ENCODE results near the gene TUNAR. TPM values are rescaled to one million over a fixed set of nuclear protein-coding genes. Genes with fewer than 3 reads are reported as not detected.

Gene TUNAR
- total RNA-seq, 1 experiment from 2014 or later, result not detected

GRCh38 chr14:95875831-95876760 lies 536 bp upstream of the TUNAR start:
- no TSS peak for BruUV-seq (replicated peaks)
- no peak overlapping the region for H3K27ac ChIP-seq (ENCODE audit: low read length)
- no peaks in the 10 kb centered on the region for H3F3A ChIP-seq (ENCODE audit: low read length, unreplicated experiment)
- no peaks in the 10 kb centered on the region for H3K9me3 ChIP-seq (ENCODE audit: low read length)
- no peak for ATAC-seq
- H3K27me3 ChIP-seq (ENCODE audit: low read length), result peaks cover 64% of the 10 kb centered on the region
- H2AFZ ChIP-seq (ENCODE audit: low read length), result no peak overlapping the region
- H3K36me3 ChIP-seq (ENCODE audit: low read depth, low read length), result no peaks in the 10 kb centered on the region
- CTCF ChIA-PET, result no interaction called here
- no peaks in the 10 kb centered on the region for H4K20me1 ChIP-seq (ENCODE audit: low read length)
- no peak overlapping the region for H3K9ac ChIP-seq (ENCODE audit: low read length)
- H3K9me2 ChIP-seq (replicated peaks; ENCODE audit: low read length), result no peaks in the 10 kb centered on the region
- TF ChIP-seq EZH2phosphoT487 (IDR thresholded peaks at IDR 0.05; ENCODE audit: borderline replicate concordance, low read length) (no peak), EZH2 (IDR thresholded peaks at IDR 0.05; ENCODE audit: low read length, unreplicated experiment) (no peak), CTCF (conservative IDR thresholded peaks at IDR 0.05; ENCODE audit: low read depth, low read length) (no peak)
- no peak for DNase-seq
- no peaks in the 10 kb centered on the region for H3K4me1 ChIP-seq (ENCODE audit: insufficient read depth, low read length)
- no peak overlapping the region for H3K4me3 ChIP-seq (ENCODE audit: low read length)
- no peaks in the 10 kb centered on the region for H3K79me2 ChIP-seq (ENCODE audit: low read length)
- POLR2A ChIA-PET (ENCODE audit: unreplicated experiment), result no interaction called here
- intact Hi-C loops (cut with micrococcal nuclease), result no loop called here
- H3K4me2 ChIP-seq (ENCODE audit: low read length), result no peak overlapping the region

DNA sequence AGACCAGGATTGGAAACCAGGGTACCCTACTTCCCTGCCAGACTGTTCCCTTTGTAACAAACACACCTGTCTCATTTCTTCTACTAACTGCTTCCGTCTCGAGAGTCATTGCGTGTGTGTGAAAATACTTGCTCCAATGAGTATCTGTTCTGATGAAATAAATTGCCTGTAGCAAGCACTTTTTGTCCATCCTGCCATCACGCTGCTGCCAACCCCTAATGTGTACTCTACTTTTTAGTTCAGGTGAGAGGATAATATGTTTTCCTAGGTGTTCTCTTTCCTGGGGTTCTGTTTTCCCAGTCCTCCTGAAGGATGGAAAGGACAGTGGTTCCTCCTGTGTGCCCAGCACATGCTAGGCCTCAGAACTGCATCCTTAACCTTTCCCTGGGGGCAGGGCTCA lies 1.0 kb downstream of the TUNAR start:
- Histone ChIP-seq H3K36me3 (ENCODE audit: low read depth, low read length) (no peaks in the 10 kb centered on the region), H2AFZ (ENCODE audit: low read length) (no peak overlapping the region), H3K9ac (ENCODE audit: low read length) (no peak overlapping the region), H3K4me2 (ENCODE audit: low read length) (no peak overlapping the region), H3K9me2 (replicated peaks; ENCODE audit: low read length) (no peaks in the 10 kb centered on the region), H3K27me3 (ENCODE audit: low read length) (peaks cover 74% of the 10 kb centered on the region), H4K20me1 (ENCODE audit: low read length) (no peaks in the 10 kb centered on the region), H3K79me2 (ENCODE audit: low read length) (no peaks in the 10 kb centered on the region), H3K4me1 (ENCODE audit: insufficient read depth, low read length) (no peaks in the 10 kb centered on the region), H3K27ac (ENCODE audit: low read length) (no peak overlapping the region), H3F3A (ENCODE audit: low read length, unreplicated experiment) (no peaks in the 10 kb centered on the region), H3K4me3 (ENCODE audit: low read length) (no peak overlapping the region), H3K9me3 (ENCODE audit: low read length) (no peaks in the 10 kb centered on the region)
- BruUV-seq (replicated peaks), result no TSS peak
- CTCF ChIA-PET, result no interaction called here
- intact Hi-C loops (cut with micrococcal nuclease), result no loop called here
- DNase-seq (no peak), ATAC-seq (no peak)
- POLR2A ChIA-PET (ENCODE audit: unreplicated experiment), result no interaction called here
- TF ChIP-seq CTCF (conservative IDR thresholded peaks at IDR 0.05; ENCODE audit: low read depth, low read length), result no peak
- no peak for TF ChIP-seq EZH2phosphoT487 (IDR thresholded peaks at IDR 0.05; ENCODE audit: borderline replicate concordance, low read length)
- no peak for TF ChIP-seq EZH2 (IDR thresholded peaks at IDR 0.05; ENCODE audit: low read length, unreplicated experiment)

- Histone ChIP-seq H2AFZ (ENCODE audit: low read length) (no peak overlapping the region), H3K9ac (ENCODE audit: low read length) (no peak overlapping the region), H3K4me3 (ENCODE audit: low read length) (no peak overlapping the region), H3K27me3 (ENCODE audit: low read length) (peaks cover 54% of the 10 kb centered on the region), H3K79me2 (ENCODE audit: low read length) (no peaks in the 10 kb centered on the region), H3K9me3 (ENCODE audit: low read length) (no peaks in the 10 kb centered on the region), H3K36me3 (ENCODE audit: low read depth, low read length) (no peaks in the 10 kb centered on the region), H4K20me1 (ENCODE audit: low read length) (no peaks in the 10 kb centered on the region), H3K9me2 (replicated peaks; ENCODE audit: low read length) (no peaks in the 10 kb centered on the region), H3K27ac (ENCODE audit: low read length) (no peak overlapping the region), H3K4me1 (ENCODE audit: insufficient read depth, low read length) (no peaks in the 10 kb centered on the region), H3K4me2 (ENCODE audit: low read length) (no peak overlapping the region), H3F3A (ENCODE audit: low read length, unreplicated experiment) (no peaks in the 10 kb centered on the region)
- no peak for ATAC-seq
- no peak for TF ChIP-seq EZH2phosphoT487 (IDR thresholded peaks at IDR 0.05; ENCODE audit: borderline replicate concordance, low read length)
- intact Hi-C loops (cut with micrococcal nuclease), result no loop called here
- ChIA-PET POLR2A (ENCODE audit: unreplicated experiment) (no interaction called here), CTCF (no interaction called here)
- no peak for DNase-seq
- no TSS peak for BruUV-seq (replicated peaks)
Observed at GRCh38 chr14:95884377-95884776, 7.7 kb downstream of the TUNAR start.

Measured in PC-3 (cell line).